Fibroblast of skin of left quadriceps (primary cell): Measurements from ENCODE around the gene GSTA4.
"Not testable (repeated sequence)": the region's sequence is repeated elsewhere in the genome, so short reads cannot be mapped to it uniquely, and the experiment has no call there.

ENCODE experiments used
- DNase-seq, 2 experiments: peaks; one replicate each; pipeline ENCODE4 v3.0.0-alpha.2; 2013; ENCODE audit warnings: low read depth in 2 of 2

Gene GSTA4

GRCh38 chr6:52975580-52975979 is 19.5 kb downstream of the GSTA4 start:
- DNase-seq = peak in 1 of 2 experiments; percentile 7

GRCh38 chr6:52972989-52973388 is 22.1 kb downstream of the GSTA4 start:
- no peak for DNase-seq

GRCh38 chr6:52969359-52969758 is 25.7 kb downstream of the GSTA4 start:
- no peak for DNase-seq

- no peak for DNase-seq
These were observed 29.0 kb downstream of the GSTA4 start for GRCh38 chr6:52966101-52966500.

- DNase-seq = no peak
These were observed 29.7 kb downstream of the GSTA4 start for GRCh38 chr6:52965380-52965779.

GRCh38 chr6:52964318-52964717 is 30.8 kb downstream of the GSTA4 start:
- DNase-seq = no peak

- DNase-seq = no peak
These were observed 32.4 kb downstream of the GSTA4 start for GRCh38 chr6:52962701-52963100.

GRCh38 chr6:52961022-52961421 is 34.1 kb downstream of the GSTA4 start:
- not testable (repeated sequence) for DNase-seq

- not testable (repeated sequence) for DNase-seq
These were observed 34.9 kb downstream of the GSTA4 start for GRCh38 chr6:52960211-52960610.

- no peak for DNase-seq
These were observed 36.4 kb downstream of the GSTA4 start for GRCh38 chr6:52958546-52959255.

GRCh38 chr6:52955871-52956270 is 39.2 kb downstream of the GSTA4 start:
- no peak for DNase-seq

- no peak for DNase-seq
These were observed 40.9 kb downstream of the GSTA4 start for GRCh38 chr6:52953911-52954839.

- no peak for DNase-seq
These were observed 48.8 kb downstream of the GSTA4 start for GRCh38 chr6:52946306-52946705.

- not testable (repeated sequence) for DNase-seq
These were observed 52.3 kb downstream of the GSTA4 start for GRCh38 chr6:52942821-52943220.

GRCh38 chr6:52942221-52942620 is 52.9 kb downstream of the GSTA4 start:
- DNase-seq = no peak

GRCh38 chr6:52937908-52938307 is 57.2 kb downstream of the GSTA4 start:
- no peak for DNase-seq

- no peak for DNase-seq
These were observed 61.3 kb downstream of the GSTA4 start for GRCh38 chr6:52933778-52934177.

- no peak for DNase-seq
These were observed 63.7 kb downstream of the GSTA4 start for GRCh38 chr6:52931351-52931750.

- DNase-seq = peak; percentile 80 to 81
These were observed 65.5 kb downstream of the GSTA4 start for GRCh38 chr6:52929321-52930164.
